Erythroblast (primary cell): ENCODE data around the gene STXBP1.

Experiments used
- GATA1 ChIP-seq: IDR thresholded peaks from 2 replicates; pipeline ENCODE4 v1.6.1; 2011; ENCODE audit warnings: low read depth, mild to moderate bottlenecking, control low read depth, low read length, moderate library complexity
- POLR2A ChIP-seq: IDR thresholded peaks from 2 replicates; pipeline ENCODE4 v1.6.1; 2011; ENCODE audit warnings: mild to moderate bottlenecking, low read length

GRCh38 chr9:127647451-127647850, 35.4 kb downstream of the STXBP1 start:
- TF ChIP-seq POLR2A (no peak), GATA1 (no peak)
